Coronary artery (tissue), 2 donors: ENCODE data around the gene MAP9.

Experiments used
- DNase-seq: peaks from one replicate; pipeline ENCODE4 v3.0.0-alpha.2; 2017; ENCODE audit warnings: low spot score
- H3K27ac ChIP-seq, 2 donors: fragments of 200-600 bp; sonication (generic); one replicate each; pipeline ENCODE4 v1.5.1; 2016 to 2019
- H3K4me3 ChIP-seq: fragments of 200-600 bp; sonication (generic); 2 replicates; pipeline ENCODE4 v1.5.1; 2016; ENCODE audit warnings: mild to moderate bottlenecking, moderate library complexity
- TF ChIP-seq, protein P1 (sequence below): fragments of 200-600 bp; sonication (generic); IDR thresholded peaks from one replicate; pipeline ENCODE4 v1.5.1; 2019; ENCODE audit warnings: antibody characterized with exemption

The MAP9 gene

DNA sequence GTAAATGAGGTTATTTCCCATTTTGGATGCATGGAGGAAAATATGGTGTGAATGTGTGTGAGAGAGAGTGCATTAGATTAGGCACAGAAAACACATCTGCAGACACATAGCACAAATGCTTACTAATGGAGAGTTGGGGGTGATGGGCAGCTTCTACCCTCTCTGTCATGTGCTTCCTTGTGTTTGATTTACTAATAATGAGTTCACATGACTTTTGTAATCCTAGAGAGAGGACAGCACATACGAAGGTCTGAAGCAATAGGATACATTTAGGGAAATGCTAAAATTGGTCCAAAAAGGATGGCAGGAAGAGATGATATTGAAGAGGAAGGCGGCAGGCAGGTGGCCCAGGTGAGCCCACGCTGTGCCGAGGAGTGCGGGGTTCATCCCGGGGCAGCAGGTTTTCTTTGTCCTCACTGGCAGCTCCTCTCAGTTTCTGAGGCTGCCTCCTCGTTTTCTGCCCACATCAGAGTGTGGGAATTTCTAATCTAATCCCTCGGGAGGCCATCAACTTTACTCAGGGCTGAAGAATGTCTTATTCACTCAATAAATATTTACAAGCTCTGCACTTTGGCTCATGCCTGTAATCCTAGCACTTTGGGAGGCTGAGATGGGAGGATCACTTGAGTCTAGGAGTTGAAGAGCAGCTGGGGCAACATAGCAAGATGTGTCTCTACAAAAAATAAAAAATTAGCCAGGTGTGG, 15.9 kb upstream of the MAP9 start:
- TF ChIP-seq, protein P1, sequence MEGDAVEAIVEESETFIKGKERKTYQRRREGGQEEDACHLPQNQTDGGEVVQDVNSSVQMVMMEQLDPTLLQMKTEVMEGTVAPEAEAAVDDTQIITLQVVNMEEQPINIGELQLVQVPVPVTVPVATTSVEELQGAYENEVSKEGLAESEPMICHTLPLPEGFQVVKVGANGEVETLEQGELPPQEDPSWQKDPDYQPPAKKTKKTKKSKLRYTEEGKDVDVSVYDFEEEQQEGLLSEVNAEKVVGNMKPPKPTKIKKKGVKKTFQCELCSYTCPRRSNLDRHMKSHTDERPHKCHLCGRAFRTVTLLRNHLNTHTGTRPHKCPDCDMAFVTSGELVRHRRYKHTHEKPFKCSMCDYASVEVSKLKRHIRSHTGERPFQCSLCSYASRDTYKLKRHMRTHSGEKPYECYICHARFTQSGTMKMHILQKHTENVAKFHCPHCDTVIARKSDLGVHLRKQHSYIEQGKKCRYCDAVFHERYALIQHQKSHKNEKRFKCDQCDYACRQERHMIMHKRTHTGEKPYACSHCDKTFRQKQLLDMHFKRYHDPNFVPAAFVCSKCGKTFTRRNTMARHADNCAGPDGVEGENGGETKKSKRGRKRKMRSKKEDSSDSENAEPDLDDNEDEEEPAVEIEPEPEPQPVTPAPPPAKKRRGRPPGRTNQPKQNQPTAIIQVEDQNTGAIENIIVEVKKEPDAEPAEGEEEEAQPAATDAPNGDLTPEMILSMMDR = no peak
- Histone ChIP-seq H3K4me3 (no peak overlapping the region), H3K27ac (peak overlapping the region in 1 of 2 donors; percentile 18)
- DNase-seq = no peak

DNA sequence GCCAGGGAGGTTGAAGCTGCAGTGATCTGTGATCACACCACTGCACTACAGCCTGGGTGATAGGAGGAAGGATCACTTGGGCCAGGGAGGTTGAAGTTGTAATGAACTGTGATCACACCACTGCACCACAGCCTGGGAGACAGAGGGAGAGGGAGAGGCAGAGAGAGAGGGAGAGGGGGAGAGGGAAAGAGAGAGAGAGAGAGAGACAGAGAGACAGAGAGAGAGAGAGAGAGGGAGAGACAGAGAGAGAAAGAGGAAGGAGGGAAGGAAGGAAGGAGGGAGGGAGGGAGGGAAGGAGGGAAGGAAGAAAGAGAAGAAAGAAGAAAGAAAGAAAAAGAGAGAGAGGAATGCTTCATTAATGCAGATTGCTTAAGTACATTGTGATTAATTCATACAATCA, 15.2 kb upstream of the MAP9 start:
- no peak overlapping the region for H3K27ac ChIP-seq

DNA sequence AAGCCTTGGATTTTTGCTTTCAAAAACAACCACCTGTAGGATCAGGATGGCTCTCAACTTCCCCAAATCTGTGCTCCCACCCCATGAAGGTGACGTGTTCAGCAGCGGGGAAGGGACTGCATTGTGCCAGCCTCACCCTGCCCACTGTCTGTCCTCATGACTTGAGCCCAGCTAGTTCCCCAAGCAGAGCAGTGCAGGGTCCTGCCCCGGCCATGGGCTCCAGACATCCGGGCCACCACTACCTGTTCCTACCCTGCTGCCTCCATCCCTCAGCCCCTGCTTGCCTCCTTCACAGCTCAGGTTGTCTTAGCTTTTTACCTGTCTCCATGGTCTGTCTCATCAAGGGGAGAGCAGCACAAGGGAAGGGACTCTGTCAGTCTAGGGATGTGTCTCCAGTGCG, 11.4 kb upstream of the MAP9 start:
- Histone ChIP-seq H3K4me3 (no peak overlapping the region), H3K27ac (no peak overlapping the region)
- TF ChIP-seq, protein P1 = no peak
- no peak for DNase-seq

More for the DNA sequence above, 15.2 kb upstream of the MAP9 start:
- DNase-seq = no peak
- TF ChIP-seq, protein P1 = no peak
- H3K4me3 ChIP-seq = no peak overlapping the region

DNA sequence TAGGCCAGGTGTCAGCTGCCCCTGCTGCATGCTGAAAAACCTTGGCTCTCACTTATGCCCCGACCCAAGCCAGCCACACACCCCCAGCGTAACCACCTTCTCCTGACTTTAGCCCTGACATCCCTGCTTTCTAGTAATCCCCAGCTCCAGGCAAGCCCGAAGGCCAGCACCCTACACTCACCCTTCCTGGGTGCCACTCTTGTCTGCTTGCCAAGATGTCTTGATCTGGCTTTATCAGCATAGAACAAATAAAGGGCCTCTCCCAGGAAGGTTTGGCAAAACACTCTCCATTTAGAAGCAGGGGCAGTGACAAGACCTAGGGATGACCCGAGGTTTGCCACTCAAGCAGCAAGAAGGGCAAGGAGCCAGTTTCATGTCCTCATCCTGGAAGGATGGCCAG, 6.8 kb upstream of the MAP9 start:
- TF ChIP-seq, protein P1 = no peak
- H3K4me3 ChIP-seq = no peak overlapping the region
- DNase-seq = no peak
- H3K27ac ChIP-seq = no peak overlapping the region

DNA sequence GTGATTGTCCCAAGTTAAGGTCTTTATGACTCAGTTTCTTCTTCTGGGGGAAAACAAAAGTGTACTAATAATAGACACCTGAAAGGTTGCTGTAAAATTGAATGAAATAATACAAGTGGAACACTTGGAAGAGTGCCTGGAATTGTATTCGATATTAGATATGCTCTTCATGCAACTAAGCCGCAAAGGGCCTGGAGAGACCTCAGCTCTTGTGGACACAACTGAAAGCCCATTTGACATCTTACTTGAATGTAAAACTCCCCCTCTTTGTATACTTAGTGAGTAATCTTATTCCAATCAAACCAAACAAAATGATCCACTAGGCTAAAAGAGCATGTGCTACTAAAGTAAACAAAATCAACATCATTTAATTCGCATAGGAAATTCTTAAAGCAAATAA, 511 bp upstream of the MAP9 start:
- TF ChIP-seq, protein P1 = no peak
- DNase-seq = no peak
- Histone ChIP-seq H3K4me3 (peak overlapping the region; percentile 79), H3K27ac (peak overlapping the region in 1 of 2 donors; percentile 50)

DNA sequence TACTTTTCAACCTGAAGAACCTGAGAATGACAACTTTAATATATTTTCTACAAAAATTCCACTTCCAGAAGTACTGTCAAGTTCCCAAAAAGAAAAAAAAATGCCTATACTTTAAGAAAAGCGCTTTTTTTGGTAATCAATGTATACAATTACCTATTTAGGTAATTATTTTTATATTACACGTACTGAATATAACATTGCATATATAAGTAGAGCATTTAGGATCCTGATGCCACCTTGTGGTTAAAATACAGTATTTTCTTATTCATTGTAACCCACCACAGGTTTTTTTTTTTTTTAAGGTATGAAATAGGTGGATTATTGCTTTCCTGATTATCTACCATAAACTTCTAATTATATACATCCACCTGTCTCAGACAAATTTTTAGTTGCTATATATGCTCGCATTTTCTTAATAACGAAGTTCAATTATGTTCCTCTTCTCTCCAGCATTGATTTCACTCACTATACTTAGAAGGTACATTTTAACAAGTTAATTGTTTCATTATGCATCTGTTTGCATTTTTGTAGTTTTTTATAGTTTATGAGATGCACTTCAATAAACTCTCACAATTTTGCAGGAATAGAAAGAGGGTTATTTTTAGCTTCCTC, 5.2 kb downstream of the MAP9 start:
- no peak for DNase-seq
- no peak overlapping the region for H3K4me3 ChIP-seq
- TF ChIP-seq, protein P1 = peak; percentile 48
- H3K27ac ChIP-seq = no peak overlapping the region

DNA sequence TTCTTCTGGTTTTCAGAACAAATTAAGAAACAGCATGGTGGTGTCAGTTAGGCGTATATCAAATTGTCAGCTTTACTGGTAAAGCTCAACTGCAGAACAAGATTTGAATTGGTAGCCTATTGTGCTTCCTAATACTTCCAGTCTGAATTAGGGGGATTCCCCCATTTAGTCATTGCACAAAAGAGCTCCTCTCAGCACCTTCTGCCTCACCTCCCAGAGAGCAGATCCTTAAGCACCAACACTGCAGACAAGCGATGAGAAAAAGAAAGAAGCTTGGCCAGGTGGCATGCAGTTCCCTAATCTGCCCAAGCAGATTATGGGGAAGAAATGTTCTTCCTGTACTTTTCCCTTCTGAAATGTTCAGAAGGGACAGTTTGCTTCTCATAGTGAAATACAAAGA, 9.2 kb downstream of the MAP9 start:
- TF ChIP-seq, protein P1 = no peak
- H3K4me3 ChIP-seq = no peak overlapping the region
- no peak overlapping the region for H3K27ac ChIP-seq
- no peak for DNase-seq
